ENCODE results near the gene RAB7A. TPM values are rescaled to one million over a fixed set of nuclear protein-coding genes. Genes with fewer than 3 reads are reported as not detected.

Gene RAB7A
- total and polyA plus RNA-seq, 8 donors = 33.6 to 166 (median 103) TPM

DNA sequence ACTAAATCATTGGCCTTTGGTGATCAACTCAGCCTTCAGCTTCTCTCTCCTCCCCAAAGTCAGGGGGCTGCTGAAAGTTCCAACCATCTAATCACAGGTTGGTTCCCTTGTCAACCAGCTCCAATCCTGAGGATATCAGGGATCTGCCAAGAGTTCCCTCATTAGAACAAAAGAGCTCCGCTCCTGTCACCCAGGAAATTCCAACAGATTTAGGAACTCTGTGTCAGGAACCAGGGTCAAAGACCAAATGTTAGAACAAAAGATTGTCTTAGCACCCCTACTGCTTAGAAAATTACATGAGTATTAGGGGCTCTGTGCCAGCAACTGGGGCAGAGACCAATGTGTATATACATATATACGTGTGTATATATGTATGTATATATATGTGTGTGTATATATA, 32.3 kb upstream of the RAB7A start:
- no peak for DNase-seq
- Histone ChIP-seq H3K9me3 (no peaks in the 10 kb centered on the region), H3K27ac (no peak overlapping the region), H3K27me3 (peaks cover 0 to 5% (median 0%) of the 10 kb centered on the region in 3 donors), H3K4me1 (peaks cover 0 to 5% (median 2%) of the 10 kb centered on the region in 4 donors), H3K4me3 (no peak overlapping the region), H3K36me3 (no peaks in the 10 kb centered on the region)
- TF ChIP-seq POLR2AphosphoS5 (IDR thresholded peaks at IDR 0.05) (no peak), EP300 (IDR thresholded peaks at IDR 0.05) (no peak), CTCF (IDR thresholded peaks at IDR 0.05) (no peak)
- 0 to 63% (median 37%) methylated on average over 1 to 2 of the region's 2 CpGs for WGBS, 5 donors
- intact Hi-C loops (cut with DNase I; ENCODE audit: low total_unique reads) = no loop called here

GRCh38 chr3:128697341-128697740, 28.6 kb upstream of the RAB7A start:
- H3K36me3 ChIP-seq = no peaks in the 10 kb centered on the region
- peaks cover 0 to 5% (median 0%) of the 10 kb centered on the region in 3 donors for H3K27me3 ChIP-seq
- intact Hi-C loops (cut with DNase I; ENCODE audit: low total_unique reads) = no loop called here
- no peak for TF ChIP-seq EP300 (IDR thresholded peaks at IDR 0.05)
- TF ChIP-seq POLR2A (IDR thresholded peaks at IDR 0.05) = no peak
- TF ChIP-seq POLR2AphosphoS5 (IDR thresholded peaks at IDR 0.05) = no peak
- no peak for TF ChIP-seq CTCF (IDR thresholded peaks at IDR 0.05)
- no peaks in the 10 kb centered on the region for H3K9me3 ChIP-seq
- H3K27ac ChIP-seq = no peak overlapping the region
- H3K4me3 ChIP-seq = no peak overlapping the region
- WGBS, 5 donors = 91 to 98% (median 95%) methylated on average over 8 of the region's 8 CpGs
- peaks cover 0 to 18% (median 7%) of the 10 kb centered on the region in 4 donors for H3K4me1 ChIP-seq
- DNase-seq = no peak

DNA sequence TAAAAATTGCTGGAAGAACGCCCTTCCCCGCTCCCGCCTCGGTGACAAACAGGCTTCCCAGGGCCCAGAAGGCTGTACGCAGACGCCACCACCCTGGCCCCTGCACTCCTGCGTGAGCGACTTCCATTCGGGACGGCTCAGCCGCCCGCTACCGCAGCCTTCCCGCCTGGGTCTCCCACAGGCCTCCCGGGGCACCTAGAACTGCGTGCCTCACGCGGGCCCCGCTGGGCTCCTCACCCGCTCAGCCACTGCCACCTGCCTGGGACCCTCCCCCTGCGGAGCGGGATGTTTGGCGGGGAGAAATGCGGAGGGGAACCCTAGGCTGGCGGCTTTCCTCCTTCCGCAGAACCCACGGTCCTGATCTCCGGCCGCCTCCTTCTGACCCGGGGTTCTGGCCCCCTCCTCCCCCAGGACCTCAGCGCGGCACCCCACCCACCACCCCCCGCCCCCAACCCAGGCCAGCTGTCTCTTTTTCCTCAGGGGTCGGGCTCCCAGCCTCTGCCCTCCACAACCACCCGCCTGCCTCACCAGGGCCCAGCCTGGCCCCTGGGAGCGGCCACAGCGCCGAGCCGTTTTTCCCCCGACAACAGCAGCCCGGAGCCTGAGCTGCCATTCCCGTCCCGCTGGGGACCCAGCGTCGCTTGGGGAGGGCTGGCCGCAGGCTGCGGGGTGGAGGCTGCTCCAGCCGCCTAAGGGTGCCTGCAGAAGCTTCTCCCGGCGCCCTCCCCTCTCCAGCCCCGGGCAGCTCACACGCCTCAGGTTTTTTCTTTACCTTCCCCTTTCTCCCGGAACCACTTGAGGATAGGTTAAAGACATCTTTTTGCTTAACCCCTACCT, 27.6 kb upstream of the RAB7A start:
- H3K9me3 ChIP-seq = no peaks in the 10 kb centered on the region
- intact Hi-C loops (cut with DNase I; ENCODE audit: low total_unique reads) = no loop called here
- peaks cover 0 to 21% (median 7%) of the 10 kb centered on the region in 4 donors for H3K4me1 ChIP-seq
- peak overlapping the region; percentile 56 to 70 (median 61) for H3K4me3 ChIP-seq
- H3K36me3 ChIP-seq = no peaks in the 10 kb centered on the region
- DNase-seq = peak; percentile 51 to 77
- peak overlapping the region; percentile 57 to 89 (median 75) for H3K27ac ChIP-seq
- no peaks in the 10 kb centered on the region for H3K27me3 ChIP-seq
- WGBS, 5 donors = 1 to 8% (median 1%) methylated on average over 22 to 53 of the region's 53 CpGs
- TF ChIP-seq POLR2AphosphoS5 (IDR thresholded peaks at IDR 0.05) (no peak), POLR2A (IDR thresholded peaks at IDR 0.05) (no peak), CTCF (IDR thresholded peaks at IDR 0.05) (no peak), EP300 (IDR thresholded peaks at IDR 0.05) (no peak)

GRCh38 chr3:128701342-128702212, 24.4 kb upstream of the RAB7A start:
- Histone ChIP-seq H3K36me3 (no peaks in the 10 kb centered on the region), H3K27me3 (no peaks in the 10 kb centered on the region), H3K27ac (peak overlapping the region in 1 of 5 donors; percentile 14), H3K9me3 (no peaks in the 10 kb centered on the region), H3K4me3 (no peak overlapping the region), H3K4me1 (peaks cover 0 to 21% (median 7%) of the 10 kb centered on the region in 4 donors)
- no peak for TF ChIP-seq POLR2AphosphoS5 (IDR thresholded peaks at IDR 0.05)
- TF ChIP-seq EP300 (IDR thresholded peaks at IDR 0.05) = no peak
- TF ChIP-seq POLR2A (IDR thresholded peaks at IDR 0.05) = no peak
- no peak for TF ChIP-seq CTCF (IDR thresholded peaks at IDR 0.05)
- intact Hi-C loops (cut with DNase I; ENCODE audit: low total_unique reads) = no loop called here
- 29 to 41% (median 34%) methylated on average over 11 of the region's 11 CpGs for WGBS, 5 donors
- peak in 1 of 2 donors; percentile 57 for DNase-seq

All from stomach (tissue), 9 donors.